SH-SY5Y (cell line): ENCODE data around the gene PML.

Experiments
- GATA2 ChIP-seq: IDR thresholded peaks from 2 replicates; pipeline ENCODE4 v1.6.1; 2011; ENCODE audit warnings: mild to moderate bottlenecking, low read depth, low read length
- GATA3 ChIP-seq: IDR thresholded peaks from 2 replicates; pipeline ENCODE4 v1.6.1; 2011; ENCODE audit warnings: low read depth, mild to moderate bottlenecking, low read length, moderate library complexity

DNA sequence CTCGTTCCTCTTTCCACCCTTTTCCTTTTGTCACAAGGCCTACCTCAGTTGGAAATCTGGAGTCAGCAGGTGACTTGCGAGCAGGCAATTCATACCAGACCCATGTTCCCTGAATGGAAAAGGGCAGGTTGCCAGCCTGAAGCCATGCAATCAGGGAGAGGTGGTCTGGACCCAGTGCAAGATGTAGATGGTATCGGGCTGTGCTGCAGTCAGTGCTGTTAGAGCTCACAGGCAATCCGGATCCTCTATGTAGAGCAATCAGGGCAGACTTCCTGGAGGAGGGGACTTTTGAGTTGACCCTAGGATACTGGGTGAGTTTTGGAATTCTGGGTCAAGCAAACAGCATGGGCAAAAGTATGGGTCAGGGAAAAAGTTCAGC lies 49.4 kb upstream of the PML start:
- peak; percentile 96 for TF ChIP-seq GATA2
- TF ChIP-seq GATA3, result no peak; the same call in 1 of the 2 replicates
